ENCODE data around the gene HCN3.
A peak's percentile ranks its signal among the peaks of the same experiment; 100 is the strongest.
"Not testable (repeated sequence)": the region's sequence is repeated elsewhere in the genome, so short reads cannot be mapped to it uniquely, and the experiment has no call there.

The HCN3 gene

GRCh38 chr1:155277070-155277901, at the start of gene HCN3:
Gene HCN3 (plus strand): TSS chr1:155277463. CDS start chr1:155277591, 128 bp downstream.
- Histone ChIP-seq H3K79me2 (peaks cover 3% of the 10 kb centered on the region), H3K4me1 (peaks cover 3% of the 10 kb centered on the region), H3K4me3 (ENCODE audit: low read depth, low read length) (peak within 1 kb of the TSS; percentile 67), H3K36me3 (ENCODE audit: control insufficient read depth, insufficient read depth, low read length) (no peaks in the 10 kb centered on the region), H2AFZ (peak within 1 kb of the TSS; percentile 74), H3K27me3 (ENCODE audit: control insufficient read depth, insufficient read depth, low read length) (no peaks in the 10 kb centered on the region), H3K27ac (peak within 1 kb of the TSS; percentile 69), H3K4me2 (ENCODE audit: low read length) (peak within 1 kb of the TSS; percentile 95), H3K9me3 (ENCODE audit: control insufficient read depth, low read length) (no peaks in the 10 kb centered on the region), H3K9ac (no peak within 1 kb of the TSS)
- TF ChIP-seq CTCF (IDR thresholded peaks at IDR 0.05), result peak; percentile 66

- Histone ChIP-seq H3K4me3 (ENCODE audit: low read depth, low read length) (peak overlapping the region; percentile 98), H3K27ac (peak overlapping the region; percentile 89), H3K4me2 (ENCODE audit: low read length) (peak overlapping the region; percentile 81), H3K9ac (no peak overlapping the region), H3K79me2 (no peaks in the 10 kb centered on the region), H2AFZ (peak overlapping the region; percentile 74), H3K4me1 (peaks cover 20% of the 10 kb centered on the region), H3K27me3 (ENCODE audit: control insufficient read depth, insufficient read depth, low read length) (no peaks in the 10 kb centered on the region), H3K9me3 (ENCODE audit: control insufficient read depth, low read length) (no peaks in the 10 kb centered on the region), H3K36me3 (ENCODE audit: control insufficient read depth, insufficient read depth, low read length) (no peaks in the 10 kb centered on the region)
- no peak for TF ChIP-seq CTCF (IDR thresholded peaks at IDR 0.05)
Measured at GRCh38 chr1:155228096-155228427, 49.2 kb upstream of the HCN3 start.

- not testable (repeated sequence) for H3K4me2 ChIP-seq (ENCODE audit: low read length); H3K27me3 ChIP-seq (ENCODE audit: control insufficient read depth, insufficient read depth, low read length); H3K9me3 ChIP-seq (ENCODE audit: control insufficient read depth, low read length); H3K9ac ChIP-seq; H3K4me3 ChIP-seq (ENCODE audit: low read depth, low read length); H3K36me3 ChIP-seq (ENCODE audit: control insufficient read depth, insufficient read depth, low read length); H2AFZ ChIP-seq; H3K79me2 ChIP-seq
- peaks cover 17% of the 10 kb centered on the region for H3K4me1 ChIP-seq
- H3K27ac ChIP-seq, result peak overlapping the region; percentile 87
Measured at GRCh38 chr1:155231302-155231701, 46.0 kb upstream of the HCN3 start.

- H3K9me3 ChIP-seq (ENCODE audit: control insufficient read depth, low read length); H3K79me2 ChIP-seq; H3K4me3 ChIP-seq (ENCODE audit: low read depth, low read length); H3K36me3 ChIP-seq (ENCODE audit: control insufficient read depth, insufficient read depth, low read length); H3K27me3 ChIP-seq (ENCODE audit: control insufficient read depth, insufficient read depth, low read length); H3K9ac ChIP-seq: not testable (repeated sequence)
- Histone ChIP-seq H2AFZ (peak overlapping the region; percentile 42), H3K4me2 (ENCODE audit: low read length) (peak overlapping the region; percentile 47), H3K27ac (peak overlapping the region; percentile 87), H3K4me1 (peaks cover 17% of the 10 kb centered on the region)
Measured at GRCh38 chr1:155232001-155232978, 45.0 kb upstream of the HCN3 start.

- not testable (repeated sequence) for H3K9me3 ChIP-seq (ENCODE audit: control insufficient read depth, low read length); H3K27me3 ChIP-seq (ENCODE audit: control insufficient read depth, insufficient read depth, low read length); H3K36me3 ChIP-seq (ENCODE audit: control insufficient read depth, insufficient read depth, low read length); H3K4me3 ChIP-seq (ENCODE audit: low read depth, low read length); H3K4me2 ChIP-seq (ENCODE audit: low read length); H3K9ac ChIP-seq; H2AFZ ChIP-seq; H3K79me2 ChIP-seq
- H3K27ac ChIP-seq, result peak overlapping the region; percentile 87
- peaks cover 13% of the 10 kb centered on the region for H3K4me1 ChIP-seq
Measured at GRCh38 chr1:155233502-155233901, 43.8 kb upstream of the HCN3 start.

- H3K79me2 ChIP-seq; H3K4me2 ChIP-seq (ENCODE audit: low read length); H2AFZ ChIP-seq; H3K36me3 ChIP-seq (ENCODE audit: control insufficient read depth, insufficient read depth, low read length); H3K9me3 ChIP-seq (ENCODE audit: control insufficient read depth, low read length); H3K9ac ChIP-seq; H3K4me3 ChIP-seq (ENCODE audit: low read depth, low read length); H3K27me3 ChIP-seq (ENCODE audit: control insufficient read depth, insufficient read depth, low read length): not testable (repeated sequence)
- peak overlapping the region; percentile 59 for H3K27ac ChIP-seq
- peaks cover 13% of the 10 kb centered on the region for H3K4me1 ChIP-seq
Measured at GRCh38 chr1:155235375-155235774, 41.9 kb upstream of the HCN3 start.
